Tibial nerve (tissue), 4 donors: ENCODE measurements around the gene DCTPP1. TPM values are rescaled to one million over a fixed set of nuclear protein-coding genes. Genes with fewer than 3 reads are reported as not detected.
A peak's percentile ranks its signal among the peaks of the same experiment; 100 is the strongest.

Source experiments
- DNase-seq, 2 donors: peaks; one replicate each; pipeline ENCODE4 v3.0.0-alpha.2; 2019; ENCODE audit warnings: low spot score in 2 of 2
- H3K27ac ChIP-seq, 4 donors: fragments of 200-600 bp; sonication (generic) in 3 of 4; one replicate each; pipeline ENCODE4 v1.5.1; 2017 to 2019; ENCODE audit warnings: mild to moderate bottlenecking in 1 of 4
- H3K27me3 ChIP-seq, 2 donors: fragments of 200-600 bp; sonication (generic) in 1 of 2; one replicate each; pipeline versions ENCODE4 v1.5.1 to v1.6.0; 2017 to 2019
- H3K36me3 ChIP-seq, 3 donors: fragments of 200-600 bp; sonication (generic); one replicate each; pipeline ENCODE4 v1.5.1; 2018 to 2019
- H3K4me1 ChIP-seq, 4 donors: fragments of 200-600 bp; sonication (generic) in 3 of 4; one replicate each; pipeline ENCODE4 v1.5.1; 2017 to 2019
- H3K4me3 ChIP-seq, 4 donors: fragments of 200-600 bp; sonication (generic) in 3 of 4; one replicate each; pipeline ENCODE4 v1.5.1; 2017 to 2019; ENCODE audit warnings: mild to moderate bottlenecking in 1 of 4, moderate library complexity in 1 of 4
- H3K9me3 ChIP-seq, 4 donors: fragments of 200-600 bp; sonication (generic) in 3 of 4; one replicate each; pipeline ENCODE4 v1.5.1; 2017 to 2019
- EP300 ChIP-seq, 2 donors: sonication (generic); formaldehyde crosslinking; IDR thresholded peaks; one replicate each; pipeline ENCODE4 v1.6.1; 2017; ENCODE audit warnings: antibody characterized with exemption in 2 of 2, mild to moderate bottlenecking in 1 of 2
- POLR2A ChIP-seq, 2 donors: fragments of 450-650 bp; IDR thresholded peaks; one replicate each; pipeline ENCODE4 v1.6.1; 2017; ENCODE audit warnings: antibody characterized with exemption in 2 of 2, mild to moderate bottlenecking in 2 of 2, moderate library complexity in 2 of 2
- WGBS, 2 donors: methylation state at CpG; one replicate each; pipeline ENCODE4 v1.1.5; 2018; 5-methylcytosine and 5-hydroxymethylcytosine counted together
- total RNA-seq, 4 donors: library from RNA; depleted of rRNA; stranded (reverse); fragments of >200 nt; gene quantifications; one replicate each; pipeline ENCODE4 v1.1.0, GENCODE V29; 2016
- TF ChIP-seq, protein P1 (sequence below), 5 experiments: fragments of 200-600 bp in 3 of 5; fragments of 450-650 bp in 2 of 5; sonication (generic) in 3 of 5; IDR thresholded peaks; one replicate each; pipeline ENCODE4 v1.5.1; 2016 to 2019; ENCODE audit warnings: antibody characterized with exemption in 5 of 5, mild to moderate bottlenecking in 3 of 5, moderate library complexity in 2 of 5

The DCTPP1 gene
- total RNA-seq, 4 donors from 2014 or later, result 12.1 to 20.7 (median 16.1) TPM

- Histone ChIP-seq H3K27me3 (no peaks in the 10 kb centered on the region), H3K27ac (peak overlapping the region in 3 of 4 donors; percentile 76 to 87 (median 80)), H3K9me3 (no peaks in the 10 kb centered on the region), H3K36me3 (peaks cover 0 to 16% (median 0%) of the 10 kb centered on the region in 3 donors), H3K4me3 (peak overlapping the region; percentile 45 to 94 (median 74)), H3K4me1 (peaks cover 4 to 43% (median 18%) of the 10 kb centered on the region in 4 donors)
- DNase-seq, result no peak
- TF ChIP-seq, protein P1, sequence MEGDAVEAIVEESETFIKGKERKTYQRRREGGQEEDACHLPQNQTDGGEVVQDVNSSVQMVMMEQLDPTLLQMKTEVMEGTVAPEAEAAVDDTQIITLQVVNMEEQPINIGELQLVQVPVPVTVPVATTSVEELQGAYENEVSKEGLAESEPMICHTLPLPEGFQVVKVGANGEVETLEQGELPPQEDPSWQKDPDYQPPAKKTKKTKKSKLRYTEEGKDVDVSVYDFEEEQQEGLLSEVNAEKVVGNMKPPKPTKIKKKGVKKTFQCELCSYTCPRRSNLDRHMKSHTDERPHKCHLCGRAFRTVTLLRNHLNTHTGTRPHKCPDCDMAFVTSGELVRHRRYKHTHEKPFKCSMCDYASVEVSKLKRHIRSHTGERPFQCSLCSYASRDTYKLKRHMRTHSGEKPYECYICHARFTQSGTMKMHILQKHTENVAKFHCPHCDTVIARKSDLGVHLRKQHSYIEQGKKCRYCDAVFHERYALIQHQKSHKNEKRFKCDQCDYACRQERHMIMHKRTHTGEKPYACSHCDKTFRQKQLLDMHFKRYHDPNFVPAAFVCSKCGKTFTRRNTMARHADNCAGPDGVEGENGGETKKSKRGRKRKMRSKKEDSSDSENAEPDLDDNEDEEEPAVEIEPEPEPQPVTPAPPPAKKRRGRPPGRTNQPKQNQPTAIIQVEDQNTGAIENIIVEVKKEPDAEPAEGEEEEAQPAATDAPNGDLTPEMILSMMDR (IDR thresholded peaks at IDR 0.05), result no peak
- no peak for TF ChIP-seq POLR2A (IDR thresholded peaks at IDR 0.05)
- no peak for TF ChIP-seq EP300 (IDR thresholded peaks at IDR 0.05)
- 15 to 16% methylated on average over 13 of the region's 13 CpGs for WGBS, 2 donors
Measured at GRCh38 chr16:30395992-30396585, 33.7 kb downstream of the DCTPP1 start.

- TF ChIP-seq, protein P1 (IDR thresholded peaks at IDR 0.05), result peak; percentile 17 to 75 (median 37)
- peak in 1 of 2 donors; percentile 32 for TF ChIP-seq POLR2A (IDR thresholded peaks at IDR 0.05)
- TF ChIP-seq EP300 (IDR thresholded peaks at IDR 0.05), result peak; percentile 58 to 70
- Histone ChIP-seq H3K27ac (peak within 1 kb of the TSS; percentile 23 to 87 (median 82)), H3K4me1 (peaks cover 4 to 38% (median 13%) of the 10 kb centered on the region in 4 donors), H3K9me3 (no peaks in the 10 kb centered on the region), H3K36me3 (peaks cover 0 to 16% (median 0%) of the 10 kb centered on the region in 3 donors), H3K27me3 (no peaks in the 10 kb centered on the region), H3K4me3 (peak within 1 kb of the TSS; percentile 45 to 94 (median 74))
- peak; percentile 59 to 62 for DNase-seq
- WGBS, 2 donors, result 0 to 1% methylated on average over 14 to 66 of the region's 103 CpGs
Measured at GRCh38 chr16:30395155-30395991, 34.5 kb downstream of the DCTPP1 start, which contains the start of gene ZNF48. Gene ZNF48 (plus strand): TSS chr16:30395420. CDS start chr16:30395795, 375 bp downstream.

- H3K4me1 ChIP-seq, result peaks cover 4 to 32% (median 13%) of the 10 kb centered on the region in 4 donors
- TF ChIP-seq POLR2A (IDR thresholded peaks at IDR 0.05), result no peak
- TF ChIP-seq, protein P1 (IDR thresholded peaks at IDR 0.05), result no peak
- no peak for TF ChIP-seq EP300 (IDR thresholded peaks at IDR 0.05)
- H3K27ac ChIP-seq, result peak overlapping the region; percentile 23 to 87 (median 82)
- H3K4me3 ChIP-seq, result peak overlapping the region; percentile 45 to 79 (median 73)
- DNase-seq, result no peak
- WGBS, 2 donors, result 4 to 6% methylated on average over 29 to 31 of the region's 31 CpGs
- no peaks in the 10 kb centered on the region for H3K27me3 ChIP-seq
- peaks cover 0 to 16% (median 0%) of the 10 kb centered on the region in 3 donors for H3K36me3 ChIP-seq
- no peaks in the 10 kb centered on the region for H3K9me3 ChIP-seq
Measured at GRCh38 chr16:30394592-30395154, 35.2 kb downstream of the DCTPP1 start.

DNA sequence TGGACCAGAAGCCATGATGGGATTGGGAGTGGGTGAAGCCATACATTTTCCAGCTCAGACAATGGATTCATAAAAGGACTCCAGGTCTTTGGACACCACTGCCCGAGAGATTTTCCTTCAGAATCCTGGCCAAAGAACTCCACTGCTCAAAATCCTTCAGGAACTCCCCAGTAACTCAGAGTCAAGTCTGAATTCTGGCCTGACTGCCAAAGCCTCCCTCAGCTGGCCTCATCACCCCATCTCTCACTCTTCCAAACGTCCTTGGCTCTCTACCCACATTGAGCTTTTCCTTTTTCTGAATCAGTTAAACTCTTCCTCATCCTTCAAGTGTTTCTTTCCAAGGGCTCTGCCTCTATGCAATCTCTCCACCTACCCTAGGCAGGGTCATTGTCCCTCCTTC lies 46.3 kb downstream of the DCTPP1 start:
- DNase-seq, result no peak
- Histone ChIP-seq H3K4me3 (no peak overlapping the region), H3K27me3 (no peaks in the 10 kb centered on the region), H3K36me3 (no peaks in the 10 kb centered on the region), H3K27ac (no peak overlapping the region), H3K9me3 (no peaks in the 10 kb centered on the region), H3K4me1 (peaks cover 0 to 20% (median 4%) of the 10 kb centered on the region in 4 donors)
- TF ChIP-seq, protein P1 (IDR thresholded peaks at IDR 0.05), result no peak
- TF ChIP-seq POLR2A (IDR thresholded peaks at IDR 0.05) (no peak), EP300 (IDR thresholded peaks at IDR 0.05) (no peak)
- WGBS, 2 donors, result 35 to 41% methylated on average over 2 of the region's 2 CpGs
